ENCODE data around the gene DHX35.

DHX35 gene

GRCh38 chr20:39036851-39037250 is 74.7 kb downstream of the DHX35 start:
- no peak overlapping the region for H3K27ac ChIP-seq
- TF ChIP-seq CTCF (conservative IDR thresholded peaks at IDR 0.05) = no peak

- H3K27ac ChIP-seq = no peak overlapping the region
- no peak for TF ChIP-seq CTCF (conservative IDR thresholded peaks at IDR 0.05)
Measured at GRCh38 chr20:39038047-39038446, 75.9 kb downstream of the DHX35 start.

- no peak overlapping the region for H3K27ac ChIP-seq
- TF ChIP-seq CTCF (conservative IDR thresholded peaks at IDR 0.05) = no peak
Measured at GRCh38 chr20:39038495-39038894, 76.4 kb downstream of the DHX35 start.

- TF ChIP-seq CTCF (conservative IDR thresholded peaks at IDR 0.05) = no peak
- no peak overlapping the region for H3K27ac ChIP-seq
Measured at GRCh38 chr20:39039261-39039660, 77.1 kb downstream of the DHX35 start.

DNA sequence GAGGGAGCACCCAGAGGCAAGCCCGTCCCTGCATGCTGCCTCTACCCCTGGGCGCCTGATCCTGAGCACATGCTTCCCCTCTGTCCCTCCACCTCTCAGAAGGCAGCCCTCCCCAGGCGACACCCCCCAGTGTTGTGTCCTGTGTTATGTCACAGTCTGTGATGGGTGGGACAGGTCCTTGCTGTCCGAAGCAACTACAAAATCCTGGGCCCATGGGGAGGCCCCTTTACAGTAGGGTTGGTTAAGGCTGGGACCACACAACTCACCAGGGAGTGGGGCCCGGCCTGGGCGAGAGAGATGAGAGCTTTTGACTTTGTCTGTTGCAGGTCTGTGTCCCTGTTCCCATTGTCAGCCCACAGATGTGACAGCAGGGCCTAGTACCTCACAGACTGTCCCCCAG is 78.0 kb downstream of the DHX35 start:
- H3K27ac ChIP-seq = no peak overlapping the region
- TF ChIP-seq CTCF (conservative IDR thresholded peaks at IDR 0.05) = no peak

DNA sequence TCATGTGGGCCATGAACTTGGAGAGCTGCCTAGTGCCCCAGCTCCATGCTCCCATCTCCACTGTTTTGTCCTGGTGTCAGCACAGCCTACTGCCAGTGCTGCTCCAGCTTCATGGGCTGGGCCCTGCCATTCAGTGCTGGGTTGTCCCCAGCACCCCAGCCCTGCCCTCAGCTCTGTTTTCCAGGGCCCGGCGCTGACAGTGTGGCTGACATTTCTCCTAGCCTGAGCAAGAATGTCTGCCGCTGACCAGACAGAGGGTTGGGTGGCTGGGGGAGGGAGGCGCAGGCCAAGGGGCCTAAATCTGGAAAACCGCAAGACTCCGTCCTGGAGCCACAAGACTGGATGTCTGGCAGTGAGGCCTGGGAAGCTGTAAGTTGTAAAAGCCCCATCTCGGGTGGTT is 78.9 kb downstream of the DHX35 start:
- TF ChIP-seq CTCF (conservative IDR thresholded peaks at IDR 0.05) = no peak
- no peak overlapping the region for H3K27ac ChIP-seq

DNA sequence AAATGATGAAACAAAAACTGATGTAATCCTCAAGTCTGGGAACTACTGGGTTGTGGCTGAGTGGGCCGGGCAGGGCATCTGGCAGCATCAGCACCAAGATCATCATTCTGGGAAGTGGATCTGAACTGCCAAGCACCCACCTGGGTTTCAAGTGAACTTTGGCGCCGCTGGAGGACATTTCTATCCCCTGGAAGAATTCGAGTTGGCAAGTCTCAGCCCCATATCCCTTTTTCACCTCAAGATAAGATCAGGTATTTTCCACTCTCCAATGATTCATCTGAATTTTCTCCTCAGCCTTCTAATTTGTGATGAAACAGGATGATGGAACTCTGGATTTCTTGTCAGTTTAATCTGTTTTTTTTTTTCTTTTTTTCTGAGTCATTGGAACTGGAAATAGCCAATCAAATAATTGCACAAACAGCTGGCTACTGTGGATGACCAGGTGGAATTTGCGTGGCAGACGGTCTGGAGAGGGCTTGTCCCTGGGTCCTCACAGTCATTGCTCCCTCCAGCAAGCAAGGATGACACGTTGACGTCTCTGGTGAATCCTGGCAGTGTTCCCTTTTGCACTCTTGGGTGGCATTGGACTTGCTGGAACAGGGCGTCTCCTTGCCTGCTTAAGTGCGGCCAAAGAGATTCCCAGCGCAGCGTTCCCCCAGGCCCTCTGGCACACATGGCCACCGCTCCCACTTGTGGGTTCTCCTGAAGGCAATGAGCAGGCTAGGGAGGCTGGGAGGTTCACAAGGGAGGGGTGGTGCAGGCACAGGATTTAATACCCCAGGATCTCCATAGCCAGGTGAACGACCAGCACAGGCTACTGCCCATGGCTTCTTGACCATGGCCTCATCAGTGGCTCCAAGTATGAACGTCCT is 80.4 kb downstream of the DHX35 start:
- TF ChIP-seq CTCF (conservative IDR thresholded peaks at IDR 0.05) = no peak
- H3K27ac ChIP-seq = no peak overlapping the region
